Stimulated activated CD8-positive, alpha-beta memory T cell treated with anti-CD3 and anti-CD28 coated beads, Interleukin-15, amount 100 ng/mL, for 48 hours (primary cell): ENCODE data around the gene IGF2.
"Not testable (repeated sequence)": the region's sequence is repeated elsewhere in the genome, so short reads cannot be mapped to it uniquely, and the experiment has no call there.

Experiments used
- DNase-seq, 2 donors: peaks; one replicate each; pipeline ENCODE4 v3.0.0-alpha.2; 2020; ENCODE audit warnings: low read depth in 2 of 2

IGF2 gene

GRCh38 chr11:2136952-2137201 lies 2.3 kb downstream of the IGF2 start:
- no peak for DNase-seq

- no peak for DNase-seq
Measured at GRCh38 chr11:2136209-2136951, 2.8 kb downstream of the IGF2 start.

- DNase-seq, result no peak
Measured at GRCh38 chr11:2135648-2136201, 3.5 kb downstream of the IGF2 start.

- no peak for DNase-seq
Measured at GRCh38 chr11:2135018-2135569, 4.1 kb downstream of the IGF2 start.

GRCh38 chr11:2134022-2135010 lies 4.9 kb downstream of the IGF2 start:
- DNase-seq, result no peak

- no peak for DNase-seq
Measured at GRCh38 chr11:2133241-2134021, 5.8 kb downstream of the IGF2 start.

- DNase-seq, result no peak
Measured at GRCh38 chr11:2132874-2133240, 6.3 kb downstream of the IGF2 start.

GRCh38 chr11:2132246-2132645 lies 6.9 kb downstream of the IGF2 start:
- no peak for DNase-seq

- DNase-seq, result no peak
Measured at GRCh38 chr11:2131371-2132236, 7.6 kb downstream of the IGF2 start.

GRCh38 chr11:2130881-2131352 lies 8.3 kb downstream of the IGF2 start:
- no peak for DNase-seq

- DNase-seq, result no peak
Measured at GRCh38 chr11:2129699-2130366, 9.4 kb downstream of the IGF2 start.

- no peak for DNase-seq
Measured at GRCh38 chr11:2129308-2129698, 9.9 kb downstream of the IGF2 start.

GRCh38 chr11:2128511-2129307 lies 10.5 kb downstream of the IGF2 start:
- DNase-seq, result no peak

- no peak for DNase-seq
Measured at GRCh38 chr11:2128130-2128510, 11.1 kb downstream of the IGF2 start.

GRCh38 chr11:2127482-2128129 lies 11.6 kb downstream of the IGF2 start:
- DNase-seq, result no peak

- no peak for DNase-seq
Measured at GRCh38 chr11:2126520-2127085, 12.6 kb downstream of the IGF2 start.

GRCh38 chr11:2124736-2125484 lies 14.3 kb downstream of the IGF2 start:
- not testable (repeated sequence) for DNase-seq

- no peak for DNase-seq
Measured at GRCh38 chr11:2123628-2123960, 15.6 kb downstream of the IGF2 start.
